GM18907 (cell line): ENCODE data around the gene NFATC2IP.
A peak's percentile ranks its signal among the peaks of the same experiment; 100 is the strongest.
"Not testable (repeated sequence)": the region's sequence is repeated elsewhere in the genome, so short reads cannot be mapped to it uniquely, and the experiment has no call there.

Experiments used
- ATAC-seq: cut with Tn5 transposase; IDR thresholded peaks from one replicate; pipeline ENCODE4 v1.9.1; 2021; ENCODE audit warnings: mild to moderate bottlenecking, moderate library complexity; ENCODE audit not compliant: unreplicated experiment

Gene NFATC2IP

DNA sequence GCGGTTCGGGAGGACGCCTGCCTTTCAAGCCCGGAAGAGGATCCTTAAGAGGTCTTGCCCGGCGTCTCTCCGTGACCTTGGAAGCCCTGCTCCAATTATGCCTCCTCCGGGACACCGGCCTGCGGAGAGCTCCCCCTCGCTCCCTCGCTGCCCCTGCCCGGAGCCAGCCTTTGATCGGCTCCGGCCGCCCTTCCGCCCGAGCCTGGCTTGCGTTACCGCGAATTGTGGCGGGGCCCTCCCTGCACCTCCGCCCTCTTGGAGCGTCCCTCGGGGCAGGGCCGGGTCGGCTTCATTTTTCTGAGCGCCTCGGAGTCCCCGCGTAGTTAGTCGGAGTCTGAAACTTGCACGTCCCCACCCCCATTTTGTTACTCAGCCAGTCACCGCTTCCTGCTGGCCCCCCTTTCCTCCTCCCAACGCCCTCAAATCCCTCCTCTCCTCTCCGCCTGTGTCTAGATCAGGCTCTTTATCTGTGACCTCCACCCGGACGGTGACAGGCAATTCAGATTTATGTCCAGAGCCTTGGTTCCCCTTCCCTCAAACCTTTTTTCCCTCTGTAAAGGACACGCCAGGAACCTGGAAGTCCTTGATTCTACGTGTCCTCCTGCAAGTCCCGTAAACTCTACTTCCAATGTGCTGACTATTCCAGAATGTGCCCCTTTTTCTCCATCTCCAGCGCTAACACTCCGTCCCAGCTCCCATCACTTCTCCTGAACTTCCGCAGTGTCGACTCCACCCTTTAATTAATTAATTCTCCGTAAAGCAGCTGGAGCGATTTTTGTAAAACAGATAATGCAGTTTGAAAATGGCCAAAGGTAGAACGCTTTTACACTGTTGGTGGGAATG, 25.1 kb upstream of the NFATC2IP start:
- ATAC-seq = peak; percentile 36

- not testable (repeated sequence) for ATAC-seq
Measured at GRCh38 chr16:28926284-28926683, 24.5 kb upstream of the NFATC2IP start.

DNA sequence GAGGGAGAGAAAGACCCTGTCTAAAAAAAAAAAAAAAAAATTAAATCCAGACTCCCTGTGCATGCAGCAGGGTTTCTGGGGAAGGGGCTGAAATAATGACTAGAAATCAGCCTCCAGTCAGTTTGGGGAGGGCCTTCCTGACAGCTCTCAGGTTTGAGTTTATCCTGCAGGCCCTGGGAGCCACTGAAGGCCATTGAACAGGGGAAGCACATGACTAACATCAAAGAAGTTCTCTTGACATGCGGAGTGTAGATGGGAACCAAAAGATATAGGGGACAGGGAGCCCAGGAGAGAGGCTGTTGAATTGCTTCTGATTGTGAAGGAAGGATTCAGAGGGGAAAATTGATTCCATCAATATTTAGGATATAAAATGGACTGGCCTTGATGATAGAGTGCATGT, 22.9 kb upstream of the NFATC2IP start:
- no peak for ATAC-seq

DNA sequence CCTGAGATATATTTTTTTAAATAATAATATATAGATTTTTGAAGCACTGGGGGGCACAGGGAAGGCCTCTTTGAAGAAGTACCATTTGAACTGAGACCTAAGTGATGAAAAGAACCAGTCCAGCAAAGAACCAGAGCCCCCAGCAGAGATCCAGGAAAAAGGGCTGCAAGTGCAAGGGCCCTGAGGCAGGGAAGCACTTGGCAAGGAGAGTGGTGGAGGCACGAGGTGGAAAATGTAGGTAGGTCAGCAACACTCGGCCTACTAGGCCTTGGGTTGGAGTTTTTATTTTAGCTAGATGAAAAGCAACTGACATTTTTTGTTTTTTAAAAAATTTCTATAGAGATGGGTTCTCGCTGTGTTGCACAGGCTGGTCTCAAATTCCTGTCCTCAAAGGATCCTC, 20.5 kb upstream of the NFATC2IP start:
- ATAC-seq = no peak

- ATAC-seq = peak; percentile 55
Measured at GRCh38 chr16:28930652-28931051, 20.1 kb upstream of the NFATC2IP start.

DNA sequence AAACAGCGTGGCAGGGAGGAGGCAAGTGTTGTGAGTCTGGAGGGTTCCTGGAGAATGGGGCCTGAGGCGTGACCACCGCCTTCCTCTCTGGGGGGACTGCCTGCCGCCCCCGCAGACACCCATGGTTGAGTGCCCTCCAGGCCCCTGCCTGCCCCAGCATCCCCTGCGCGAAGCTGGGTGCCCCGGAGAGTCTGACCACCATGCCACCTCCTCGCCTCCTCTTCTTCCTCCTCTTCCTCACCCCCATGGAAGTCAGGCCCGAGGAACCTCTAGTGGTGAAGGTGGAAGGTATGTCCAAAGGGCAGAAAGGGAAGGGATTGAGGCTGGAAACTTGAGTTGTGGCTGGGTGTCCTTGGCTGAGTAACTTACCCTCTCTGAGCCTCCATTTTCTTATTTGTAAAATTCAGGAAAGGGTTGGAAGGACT, 18.9 kb upstream of the NFATC2IP start, which contains the start of gene CD19:
Gene CD19, plus strand, starts transcription at position 171 of the 425 bp plus-strand sequence. Its CDS starts 30 bp downstream, at position 201.
- no peak for ATAC-seq

GRCh38 chr16:28932339-28933141, 18.2 kb upstream of the NFATC2IP start:
- no peak for ATAC-seq

- no peak for ATAC-seq
Measured at GRCh38 chr16:28933171-28933570, 17.6 kb upstream of the NFATC2IP start.

GRCh38 chr16:28935346-28935745, 15.4 kb upstream of the NFATC2IP start:
- no peak for ATAC-seq

DNA sequence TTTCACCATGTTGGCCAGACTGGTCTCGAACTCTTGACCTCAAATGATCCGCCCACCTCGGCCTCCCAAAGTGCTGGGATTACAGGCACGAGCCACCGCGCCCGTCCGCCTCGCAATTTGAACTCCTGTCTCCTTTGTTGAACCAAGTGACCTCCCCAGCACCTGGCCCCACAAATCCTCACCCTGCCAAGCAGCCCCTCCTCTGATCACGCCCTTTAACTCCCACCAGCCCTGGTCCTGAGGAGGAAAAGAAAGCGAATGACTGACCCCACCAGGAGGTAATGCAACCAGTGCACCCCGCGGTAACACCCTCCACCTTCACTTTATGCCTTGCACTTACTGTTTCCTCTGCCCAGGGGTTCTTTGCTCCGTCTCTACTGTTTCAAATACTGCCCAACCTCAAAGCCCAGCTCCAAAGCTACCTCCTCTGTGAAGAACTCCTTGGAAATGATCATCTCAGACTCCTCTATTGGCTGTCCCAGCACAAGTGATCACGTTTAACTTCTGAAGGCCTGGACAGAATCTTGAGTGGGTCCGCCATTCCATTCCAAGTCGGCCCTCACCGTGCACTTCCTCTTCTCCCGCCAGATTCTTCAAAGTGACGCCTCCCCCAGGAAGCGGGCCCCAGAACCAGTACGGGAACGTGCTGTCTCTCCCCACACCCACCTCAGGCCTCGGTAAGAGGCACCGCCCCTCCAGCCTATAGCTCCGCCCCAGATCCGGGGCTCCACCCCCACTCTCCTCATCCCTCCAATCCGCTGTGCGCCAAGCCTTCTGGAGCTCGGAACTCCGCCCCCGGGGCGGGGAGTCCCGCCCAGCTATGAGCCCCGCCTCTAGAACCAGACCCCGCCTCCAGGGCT, 14.6 kb upstream of the NFATC2IP start:
- ATAC-seq = peak; percentile 69

- no peak for ATAC-seq
Measured at GRCh38 chr16:28936784-28937155, 14.0 kb upstream of the NFATC2IP start.

DNA sequence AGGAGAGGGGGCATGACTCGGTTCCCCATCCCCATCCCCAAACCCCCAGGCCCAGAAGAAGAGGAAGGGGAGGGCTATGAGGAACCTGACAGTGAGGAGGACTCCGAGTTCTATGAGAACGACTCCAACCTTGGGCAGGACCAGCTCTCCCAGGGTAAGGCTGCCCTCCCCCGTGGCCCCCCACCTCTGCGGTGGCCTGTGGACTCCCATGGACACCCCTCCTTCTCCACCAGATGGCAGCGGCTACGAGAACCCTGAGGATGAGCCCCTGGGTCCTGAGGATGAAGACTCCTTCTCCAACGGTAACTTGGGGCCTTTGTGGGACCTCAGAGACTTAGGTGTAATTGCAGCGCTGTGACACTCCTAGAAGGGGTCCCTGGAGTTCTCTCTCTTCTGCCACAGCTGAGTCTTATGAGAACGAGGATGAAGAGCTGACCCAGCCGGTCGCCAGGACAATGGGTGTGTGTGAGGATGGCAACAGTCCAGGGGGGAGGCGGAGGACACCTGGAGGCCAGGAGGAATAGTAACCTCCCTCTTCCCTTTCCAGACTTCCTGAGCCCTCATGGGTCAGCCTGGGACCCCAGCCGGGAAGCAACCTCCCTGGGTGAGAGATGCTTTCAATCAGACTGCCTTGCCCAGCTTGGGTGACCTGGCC, 13.4 kb upstream of the NFATC2IP start:
- no peak for ATAC-seq

GRCh38 chr16:28938721-28939120, 12.0 kb upstream of the NFATC2IP start:
- no peak for ATAC-seq

- ATAC-seq = not testable (repeated sequence)
Measured at GRCh38 chr16:28939825-28940224, 10.9 kb upstream of the NFATC2IP start.

- no peak for ATAC-seq
Measured at GRCh38 chr16:28943281-28943680, 7.5 kb upstream of the NFATC2IP start.

DNA sequence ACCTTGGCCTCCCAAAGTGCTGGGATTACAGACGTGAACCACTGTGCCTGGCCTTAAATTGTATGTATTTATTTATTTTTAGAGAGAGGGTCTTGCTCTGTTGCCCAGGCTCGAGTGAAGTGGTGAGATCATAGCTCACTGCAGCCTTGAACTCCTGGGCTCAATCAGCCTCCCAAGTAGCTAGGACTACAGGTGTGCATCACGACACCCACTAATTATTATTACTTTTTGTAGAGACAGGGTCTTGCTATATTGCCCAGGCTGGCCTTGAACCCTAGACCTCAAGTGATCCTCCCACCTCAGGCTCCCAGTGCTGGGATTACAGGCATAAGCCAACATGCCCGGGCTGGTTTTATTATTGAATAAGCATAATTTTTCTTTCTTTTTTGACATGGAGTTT, 4.1 kb upstream of the NFATC2IP start:
- no peak for ATAC-seq

DNA sequence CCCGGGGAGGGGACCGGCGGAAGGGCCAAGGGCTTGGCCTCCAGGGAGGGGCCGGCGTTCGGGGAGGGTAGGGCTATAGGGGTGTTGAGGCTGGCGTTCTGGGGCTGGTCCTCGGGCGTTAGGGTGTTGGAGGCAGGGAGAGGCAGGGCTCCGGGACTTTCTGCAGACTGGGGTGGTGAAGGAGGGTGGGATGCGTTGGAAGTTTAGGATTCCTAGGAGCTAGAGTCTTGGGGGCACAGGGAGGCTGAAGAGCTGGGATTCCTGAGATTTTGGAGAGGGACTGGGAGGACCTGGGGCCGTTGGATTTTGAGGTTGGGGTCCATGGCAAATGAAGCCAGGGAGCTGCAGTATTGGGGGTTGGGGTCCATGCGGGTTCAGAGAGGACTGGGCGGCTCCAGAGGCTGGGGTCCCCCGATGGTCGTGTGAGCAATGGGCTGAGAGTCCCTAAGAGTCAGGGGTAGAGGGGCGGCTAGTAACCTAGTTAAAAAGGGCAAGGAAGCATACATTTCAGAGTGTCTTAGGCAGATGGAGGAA, 740 bp downstream of the NFATC2IP start:
- no peak for ATAC-seq

GRCh38 chr16:28958216-28958615, 7.5 kb downstream of the NFATC2IP start:
- ATAC-seq = no peak

- ATAC-seq = no peak
Measured at GRCh38 chr16:28958836-28959235, 8.1 kb downstream of the NFATC2IP start.

- ATAC-seq = no peak
Measured at GRCh38 chr16:28964072-28964471, 13.3 kb downstream of the NFATC2IP start.
